Stomach (tissue), 4 donors: ENCODE results near the gene LSM3.

Experiments
- EP300 ChIP-seq: sonication (generic); formaldehyde crosslinking; IDR thresholded peaks from one replicate; pipeline ENCODE4 v1.6.1; 2017; ENCODE audit warnings: antibody characterized with exemption
- POLR2AphosphoS5 ChIP-seq, 3 donors: sonication (generic); formaldehyde crosslinking; IDR thresholded peaks; one replicate each; pipeline ENCODE4 v1.6.1; 2016; ENCODE audit warnings: antibody characterized with exemption in 3 of 3
- TF ChIP-seq, protein P1 (sequence below), 7 experiments: fragments of 450-650 bp in 4 of 7; fragments of 200-600 bp in 3 of 7; sonication (generic) in 3 of 7; IDR thresholded peaks; one replicate each; pipeline ENCODE4 v1.5.1; 2016 to 2019; ENCODE audit warnings: antibody characterized with exemption in 7 of 7, control low read depth in 2 of 7, mild to moderate bottlenecking in 1 of 7

DNA sequence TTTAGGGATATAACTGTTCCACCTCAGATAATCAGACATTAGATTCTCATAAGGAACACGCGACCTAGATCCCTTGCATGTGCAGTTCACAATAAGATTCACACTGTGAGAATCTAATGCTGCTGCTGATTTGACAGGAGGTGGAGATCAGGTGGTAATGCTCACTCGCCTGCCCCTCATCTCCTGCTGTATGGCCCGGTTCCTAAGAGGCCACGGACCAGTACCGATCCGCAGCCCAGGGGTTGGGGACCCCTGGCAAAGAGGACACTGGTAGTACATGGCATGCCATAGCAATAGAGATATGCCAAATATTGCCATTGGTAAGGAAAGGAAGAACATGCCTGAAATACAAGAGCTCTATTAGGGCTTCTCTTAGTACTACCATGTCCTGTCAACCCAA lies 59.7 kb downstream of the LSM3 start:
- TF ChIP-seq EP300 (no peak), POLR2AphosphoS5 (IDR thresholded peaks at IDR 0.05) (no peak)
- TF ChIP-seq, protein P1, sequence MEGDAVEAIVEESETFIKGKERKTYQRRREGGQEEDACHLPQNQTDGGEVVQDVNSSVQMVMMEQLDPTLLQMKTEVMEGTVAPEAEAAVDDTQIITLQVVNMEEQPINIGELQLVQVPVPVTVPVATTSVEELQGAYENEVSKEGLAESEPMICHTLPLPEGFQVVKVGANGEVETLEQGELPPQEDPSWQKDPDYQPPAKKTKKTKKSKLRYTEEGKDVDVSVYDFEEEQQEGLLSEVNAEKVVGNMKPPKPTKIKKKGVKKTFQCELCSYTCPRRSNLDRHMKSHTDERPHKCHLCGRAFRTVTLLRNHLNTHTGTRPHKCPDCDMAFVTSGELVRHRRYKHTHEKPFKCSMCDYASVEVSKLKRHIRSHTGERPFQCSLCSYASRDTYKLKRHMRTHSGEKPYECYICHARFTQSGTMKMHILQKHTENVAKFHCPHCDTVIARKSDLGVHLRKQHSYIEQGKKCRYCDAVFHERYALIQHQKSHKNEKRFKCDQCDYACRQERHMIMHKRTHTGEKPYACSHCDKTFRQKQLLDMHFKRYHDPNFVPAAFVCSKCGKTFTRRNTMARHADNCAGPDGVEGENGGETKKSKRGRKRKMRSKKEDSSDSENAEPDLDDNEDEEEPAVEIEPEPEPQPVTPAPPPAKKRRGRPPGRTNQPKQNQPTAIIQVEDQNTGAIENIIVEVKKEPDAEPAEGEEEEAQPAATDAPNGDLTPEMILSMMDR (IDR thresholded peaks at IDR 0.05): no peak
